MM.1S (cell line): ENCODE measurements around the gene DTD1.

ENCODE experiments used
- DNase-seq: peaks from one replicate; pipeline ENCODE4 v3.0.0-alpha.2; 2015
- H2AFZ ChIP-seq: fragments of 300-600 bp; sonication (generic); 2 replicates; pipeline ENCODE4 v1.6.0; 2016; ENCODE audit warnings: antibody characterized with exemption, low read length
- H3F3A ChIP-seq: fragments of 300-600 bp; sonication (generic); 2 replicates; pipeline ENCODE4 v1.6.1; 2016; ENCODE audit warnings: mild to moderate bottlenecking, antibody characterized with exemption, low read length, moderate library complexity, mixed read lengths; ENCODE audit not compliant: insufficient read depth
- H3K27ac ChIP-seq: fragments of 300-600 bp; sonication (generic); 2 replicates; pipeline ENCODE4 v1.5.1; 2016; ENCODE audit warnings: mild to moderate bottlenecking, low read length
- H3K27me3 ChIP-seq: fragments of 300-600 bp; sonication (generic); replicated peaks from 2 replicates; pipeline ENCODE4 v1.6.0; 2016; ENCODE audit warnings: low read length; ENCODE audit not compliant: insufficient read depth
- H3K36me3 ChIP-seq: fragments of 300-600 bp; sonication (generic); replicated peaks from 2 replicates; pipeline ENCODE4 v1.6.1; 2016; ENCODE audit warnings: mild to moderate bottlenecking, low read length, mixed read lengths; ENCODE audit not compliant: insufficient read depth
- H3K4me1 ChIP-seq: fragments of 300-600 bp; sonication (generic); 2 replicates; pipeline ENCODE4 v1.6.1; 2016; ENCODE audit warnings: low read length, mixed read lengths
- H3K4me2 ChIP-seq: fragments of 300-600 bp; sonication (generic); 2 replicates; pipeline ENCODE4 v1.6.0; 2016; ENCODE audit warnings: low read depth, low read length
- H3K4me3 ChIP-seq: fragments of 300-600 bp; sonication (generic); 2 replicates; pipeline ENCODE4 v1.5.1; 2016; ENCODE audit warnings: low read length, mixed read lengths
- H3K79me2 ChIP-seq: fragments of 300-600 bp; sonication (generic); 2 replicates; pipeline ENCODE4 v1.6.1; 2016; ENCODE audit warnings: mixed run types, low read length, mixed read lengths
- H3K9ac ChIP-seq: fragments of 300-600 bp; sonication (generic); 2 replicates; pipeline ENCODE4 v1.6.1; 2016; ENCODE audit warnings: low read length, mixed read lengths
- H3K9me2 ChIP-seq: fragments of 300-600 bp; sonication (generic); replicated peaks from 2 replicates; pipeline ENCODE4 v1.6.1; 2016; ENCODE audit warnings: mild to moderate bottlenecking, low read length, mixed read lengths; ENCODE audit not compliant: insufficient read depth
- H3K9me3 ChIP-seq: fragments of 300-600 bp; sonication (generic); replicated peaks from 2 replicates; pipeline ENCODE4 v1.6.1; 2016; ENCODE audit warnings: mild to moderate bottlenecking, low read length, mixed read lengths; ENCODE audit not compliant: insufficient read depth
- H4K20me1 ChIP-seq: fragments of 300-600 bp; sonication (generic); 2 replicates; pipeline ENCODE4 v1.6.1; 2016; ENCODE audit warnings: mild to moderate bottlenecking, low read length, moderate library complexity, mixed read lengths; ENCODE audit not compliant: insufficient read depth
- CTCF ChIP-seq: fragments of 300-600 bp; sonication (generic); IDR thresholded peaks from 2 replicates; pipeline ENCODE4 v1.5.1; 2016; ENCODE audit warnings: antibody characterized with exemption, low read length, mixed read lengths
- EZH2 ChIP-seq: fragments of 300-600 bp; sonication (generic); optimal IDR thresholded peaks from 2 replicates; pipeline ENCODE3; 2017; ENCODE audit warnings: low read depth, mild to moderate bottlenecking, antibody characterized with exemption, low read length, mixed read lengths
- EZH2phosphoT487 ChIP-seq: fragments of 300-600 bp; sonication (generic); IDR thresholded peaks from 2 replicates; pipeline ENCODE4 v1.6.1; 2018; ENCODE audit warnings: antibody characterized with exemption, low read length

DTD1 gene

DNA sequence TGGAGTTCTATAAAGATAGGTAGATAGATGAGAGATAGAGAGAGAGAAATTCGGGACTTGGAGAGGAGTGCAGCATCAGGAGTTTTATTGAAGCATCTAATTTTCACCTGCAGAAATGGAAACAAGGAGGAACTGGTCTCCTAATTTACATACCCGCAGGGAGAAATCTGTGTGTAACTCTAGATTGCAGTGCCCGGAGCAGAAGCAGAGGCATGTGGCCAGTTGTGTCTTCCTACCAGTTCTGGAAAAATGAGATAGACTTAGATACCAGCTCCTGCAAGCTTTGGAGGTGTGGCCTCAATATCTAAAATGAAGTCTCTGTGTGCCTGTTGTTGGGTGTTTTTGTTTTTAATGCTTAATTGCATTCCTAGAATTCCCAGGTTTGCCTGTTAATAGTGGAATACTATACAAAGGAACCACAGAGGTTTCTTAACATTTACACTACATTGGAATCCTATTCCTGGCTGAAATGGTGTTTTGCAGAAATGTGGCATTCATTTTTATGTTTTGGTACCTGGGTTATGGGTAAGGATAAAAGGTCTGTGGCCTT is 57.4 kb downstream of the DTD1 start:
- no peak overlapping the region for H3K4me3 ChIP-seq
- no peak overlapping the region for H3K9ac ChIP-seq
- no peaks in the 10 kb centered on the region for H3K4me1 ChIP-seq
- no peak for TF ChIP-seq CTCF
- TF ChIP-seq EZH2: no peak
- no peak for TF ChIP-seq EZH2phosphoT487
- no peak for DNase-seq
- H3K9me3 ChIP-seq: no peaks in the 10 kb centered on the region
- H3K27ac ChIP-seq: no peak overlapping the region
- no peaks in the 10 kb centered on the region for H3K79me2 ChIP-seq
- H3K36me3 ChIP-seq: no peaks in the 10 kb centered on the region
- no peaks in the 10 kb centered on the region for H4K20me1 ChIP-seq
- H2AFZ ChIP-seq: no peak overlapping the region
- H3F3A ChIP-seq: no peaks in the 10 kb centered on the region
- no peaks in the 10 kb centered on the region for H3K27me3 ChIP-seq
- no peaks in the 10 kb centered on the region for H3K9me2 ChIP-seq
- no peak overlapping the region for H3K4me2 ChIP-seq

DNA sequence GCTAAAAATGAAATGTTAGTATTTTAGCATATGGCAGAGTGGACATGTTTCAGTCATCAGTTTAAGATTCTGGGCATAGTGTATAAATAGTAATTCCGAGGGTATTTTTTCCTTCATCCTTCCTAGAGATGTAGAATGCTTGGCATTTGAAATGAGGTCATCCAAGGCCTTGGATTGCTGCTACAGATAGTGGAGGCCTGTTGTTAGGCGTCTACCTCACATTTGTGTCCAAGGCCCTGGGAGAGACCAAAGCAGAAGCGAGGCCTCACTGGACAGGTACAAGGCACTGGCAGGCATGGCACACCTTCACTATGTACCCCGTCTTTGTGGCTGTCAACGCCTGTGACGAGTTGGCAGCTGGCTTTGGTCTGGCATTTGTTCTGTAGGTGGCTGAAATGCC is 58.0 kb downstream of the DTD1 start:
- Histone ChIP-seq H3K36me3 (no peaks in the 10 kb centered on the region), H3K79me2 (no peaks in the 10 kb centered on the region), H4K20me1 (no peaks in the 10 kb centered on the region), H2AFZ (no peak overlapping the region), H3F3A (no peaks in the 10 kb centered on the region), H3K4me2 (no peak overlapping the region), H3K9me2 (no peaks in the 10 kb centered on the region), H3K4me1 (no peaks in the 10 kb centered on the region), H3K4me3 (no peak overlapping the region), H3K27ac (no peak overlapping the region), H3K9me3 (no peaks in the 10 kb centered on the region), H3K9ac (no peak overlapping the region), H3K27me3 (no peaks in the 10 kb centered on the region)
- no peak for TF ChIP-seq EZH2phosphoT487
- no peak for DNase-seq

DNA sequence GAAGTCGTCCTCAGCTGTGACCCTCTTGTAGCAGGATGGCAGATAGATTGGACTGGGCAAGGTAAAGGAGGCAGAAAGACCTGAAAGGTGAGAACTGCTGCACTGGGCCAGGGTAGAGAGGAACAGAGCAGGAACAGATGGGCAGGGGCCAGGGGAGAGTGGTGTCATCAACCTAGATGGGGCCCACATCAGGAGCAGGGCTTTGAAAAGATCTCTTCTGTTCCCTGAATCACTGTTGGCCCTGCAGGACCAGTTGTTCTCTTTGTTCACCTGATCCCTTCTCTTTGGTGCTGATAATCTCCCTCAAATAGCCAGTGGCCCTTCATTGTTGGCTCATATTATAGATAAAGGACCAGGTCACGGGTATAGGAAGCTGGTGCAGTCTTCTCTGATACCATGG is 59.9 kb downstream of the DTD1 start:
- no peaks in the 10 kb centered on the region for H3K79me2 ChIP-seq
- TF ChIP-seq EZH2phosphoT487 (no peak), CTCF (no peak), EZH2 (no peak)
- no peak overlapping the region for H3K9ac ChIP-seq
- no peaks in the 10 kb centered on the region for H3K9me2 ChIP-seq
- no peak overlapping the region for H3K4me2 ChIP-seq
- no peak overlapping the region for H3K27ac ChIP-seq
- no peak for DNase-seq
- H3K4me1 ChIP-seq: no peaks in the 10 kb centered on the region
- H3K9me3 ChIP-seq: no peaks in the 10 kb centered on the region
- H3K36me3 ChIP-seq: no peaks in the 10 kb centered on the region
- H3K27me3 ChIP-seq: no peaks in the 10 kb centered on the region
- H4K20me1 ChIP-seq: no peaks in the 10 kb centered on the region
- H3F3A ChIP-seq: no peaks in the 10 kb centered on the region
- H3K4me3 ChIP-seq: no peak overlapping the region
- no peak overlapping the region for H2AFZ ChIP-seq

GRCh38 chr20:18650224-18650623 is 62.4 kb downstream of the DTD1 start:
- Histone ChIP-seq H3K4me3 (no peak overlapping the region), H2AFZ (no peak overlapping the region)

More at GRCh38 chr20:18650224-18650623, 62.4 kb downstream of the DTD1 start:
- no peaks in the 10 kb centered on the region for H3K36me3 ChIP-seq
- no peaks in the 10 kb centered on the region for H3K4me1 ChIP-seq
- no peaks in the 10 kb centered on the region for H3K79me2 ChIP-seq
- H3K4me2 ChIP-seq: no peak overlapping the region
- no peaks in the 10 kb centered on the region for H3K27me3 ChIP-seq
- no peaks in the 10 kb centered on the region for H3K9me2 ChIP-seq
- no peaks in the 10 kb centered on the region for H3F3A ChIP-seq
- DNase-seq: no peak
- no peak overlapping the region for H3K27ac ChIP-seq
- H4K20me1 ChIP-seq: no peaks in the 10 kb centered on the region
- no peak overlapping the region for H3K9ac ChIP-seq
- no peaks in the 10 kb centered on the region for H3K9me3 ChIP-seq
- TF ChIP-seq CTCF: no peak
- TF ChIP-seq EZH2: no peak
- TF ChIP-seq EZH2phosphoT487: no peak
